IMR-90 (cell line): ENCODE results near the gene RLIM. TPM values are rescaled to one million over a fixed set of nuclear protein-coding genes. Genes with fewer than 3 reads are reported as not detected.

ENCODE experiments used
- ATAC-seq: fragments of 200-7000 bp; cut with Tn5 transposase; 2 replicates; pipeline ENCODE4 v1.9.1; 2020; ENCODE audit warnings: low read depth, mild to moderate bottlenecking, moderate library complexity
- BruUV-seq: library from RNA; stranded (reverse); fragments of 400-500 nt; replicated peaks from 2 replicates; lab custom pipeline; 2021; lab: Mats Ljungman, UMichigan
- CTCF ChIA-PET: fragments of 300-600 bp; formaldehyde crosslinking; extraction: SDS; loops from one replicate; lab custom pipeline; 2021; ENCODE audit warnings: antibody characterized with exemption; lab: Yijun Ruan, JAX
- POLR2A ChIA-PET: fragments of 300-600 bp; sonication (Branson Sonifier 250); formaldehyde crosslinking; loops from one replicate; lab custom pipeline; 2022; ENCODE audit warnings: antibody characterized with exemption; ENCODE audit not compliant: unreplicated experiment; lab: Charles Lee
- DNase-seq: peaks from one replicate; pipeline ENCODE4 v3.0.0; 2013
- H2AFZ ChIP-seq: replicated peaks from 2 replicates; pipeline ENCODE3; 2013; ENCODE audit warnings: low read length, mild to moderate bottlenecking; ENCODE audit not compliant: poor library complexity
- H2AK5ac ChIP-seq: 2 replicates; pipeline ENCODE4 v1.6.1; 2013; ENCODE audit warnings: low read depth, low read length, inconsistent platforms
- H2AK9ac ChIP-seq: replicated peaks from 2 replicates; pipeline ENCODE3; 2013; ENCODE audit warnings: mild to moderate bottlenecking, low read depth, low read length, moderate library complexity; ENCODE audit not compliant: poor library complexity
- H2BK120ac ChIP-seq: 2 replicates; pipeline ENCODE4 v1.6.1; 2013; ENCODE audit warnings: low read depth, low read length, inconsistent platforms
- H2BK15ac ChIP-seq: 3 replicates; pipeline ENCODE4 v1.6.1; 2013; ENCODE audit warnings: low read depth, low read length, inconsistent platforms
- H2BK20ac ChIP-seq: 2 replicates; pipeline ENCODE4 v1.6.1; 2013; ENCODE audit warnings: low read depth, mild to moderate bottlenecking, inconsistent platforms, low read length, moderate library complexity
- H2BK5ac ChIP-seq: 2 replicates; pipeline ENCODE4 v1.6.1; 2013; ENCODE audit warnings: mild to moderate bottlenecking, low read depth, low read length, inconsistent platforms; ENCODE audit not compliant: poor library complexity, severe bottlenecking
- H3K14ac ChIP-seq: replicated peaks from 2 replicates; pipeline ENCODE4 v1.6.1; 2013; ENCODE audit warnings: low read depth, low read length, inconsistent platforms
- H3K18ac ChIP-seq: 2 replicates; pipeline ENCODE4 v1.6.1; 2013; ENCODE audit warnings: low read depth, low read length, control low read depth
- H3K23ac ChIP-seq: 2 replicates; pipeline ENCODE4 v1.6.1; 2013; ENCODE audit warnings: low read depth, low read length, inconsistent platforms
- H3K27ac ChIP-seq: 2 replicates; pipeline ENCODE4 v1.5.1; 2013; ENCODE audit warnings: mild to moderate bottlenecking, control low read depth, low read length; ENCODE audit not compliant: insufficient read depth
- H3K27me3 ChIP-seq: 2 replicates; pipeline ENCODE4 v1.6.1; 2013; ENCODE audit warnings: low read length; ENCODE audit not compliant: control insufficient read depth, insufficient read depth
- H3K36me3 ChIP-seq: 2 replicates; pipeline ENCODE4 v1.6.1; 2013; ENCODE audit warnings: low read length, mixed read lengths; ENCODE audit not compliant: control insufficient read depth, insufficient read depth
- H3K4ac ChIP-seq: 2 replicates; pipeline ENCODE4 v1.6.1; 2013; ENCODE audit warnings: low read depth, low read length, inconsistent platforms
- H3K4me1 ChIP-seq: 2 replicates; pipeline ENCODE4 v1.6.1; 2013; ENCODE audit warnings: low read length, mixed read lengths; ENCODE audit not compliant: control insufficient read depth, insufficient read depth
- H3K4me2 ChIP-seq: 2 replicates; pipeline ENCODE4 v1.6.1; 2013; ENCODE audit warnings: low read depth, mild to moderate bottlenecking, control low read depth, low read length, moderate library complexity
- H3K4me3 ChIP-seq: 2 replicates; pipeline ENCODE4 v1.5.1; 2013; ENCODE audit warnings: low read depth, mild to moderate bottlenecking, control low read depth, low read length, moderate library complexity; ENCODE audit not compliant: insufficient read depth
- H3K56ac ChIP-seq: 2 replicates; pipeline ENCODE4 v1.6.1; 2013; ENCODE audit warnings: low read length, inconsistent platforms; ENCODE audit not compliant: insufficient read depth; ENCODE audit errors: extremely low read depth
- H3K79me1 ChIP-seq, 2 experiments: 2 replicates each; pipeline ENCODE4 v1.6.1; 2013; ENCODE audit warnings: low read length in 2 of 2, inconsistent platforms in 1 of 2, low read depth in 1 of 2
- H3K9ac ChIP-seq: 2 replicates; pipeline ENCODE4 v1.6.1; 2013; ENCODE audit warnings: low read depth, low read length, control low read depth
- H3K9me1 ChIP-seq: 2 replicates; pipeline ENCODE4 v1.6.1; 2013; ENCODE audit warnings: low read length, inconsistent platforms; ENCODE audit not compliant: insufficient read depth
- H3K9me3 ChIP-seq: 2 replicates; pipeline ENCODE4 v1.6.1; 2013; ENCODE audit warnings: low read length; ENCODE audit not compliant: control insufficient read depth, insufficient read depth
- H4K20me1 ChIP-seq: 2 replicates; pipeline ENCODE4 v1.6.1; 2013; ENCODE audit warnings: low read length, inconsistent platforms; ENCODE audit not compliant: insufficient read depth
- H4K5ac ChIP-seq: 2 replicates; pipeline ENCODE4 v1.6.1; 2013; ENCODE audit warnings: mild to moderate bottlenecking, low read depth, low read length, control low read depth
- H4K8ac ChIP-seq, 2 experiments: 2 replicates each; pipeline ENCODE4 v1.6.1; 2013; ENCODE audit warnings: low read depth in 2 of 2, low read length in 2 of 2, control low read depth in 1 of 2, inconsistent platforms in 1 of 2
- H4K91ac ChIP-seq: 2 replicates; pipeline ENCODE4 v1.6.1; 2013; ENCODE audit warnings: low read depth, low read length, inconsistent platforms; ENCODE audit not compliant: insufficient read depth
- BHLHE40 ChIP-seq: fragments of 150-350 bp; IDR thresholded peaks from 2 replicates; pipeline ENCODE4 v1.6.1; 2016; ENCODE audit warnings: mild to moderate bottlenecking, low read depth, low read length
- CEBPB ChIP-seq: IDR thresholded peaks from 2 replicates; pipeline ENCODE4 v1.6.1; 2012; ENCODE audit warnings: low read depth, low read length, improper control_type of control experiment
- CHD1 ChIP-seq: IDR thresholded peaks from 2 replicates; pipeline ENCODE4 v1.6.1; 2012; ENCODE audit warnings: low read depth, low read length, improper control_type of control experiment
- CTCF ChIP-seq: conservative IDR thresholded peaks from 2 replicates; pipeline ENCODE4 v1.5.1; 2012; ENCODE audit warnings: mild to moderate bottlenecking, low read depth, low read length, improper control_type of control experiment
- ELK1 ChIP-seq: fragments of 150-350 bp; IDR thresholded peaks from 2 replicates; pipeline ENCODE4 v1.6.1; 2016; ENCODE audit warnings: low read depth, mild to moderate bottlenecking, low read length, moderate library complexity, borderline replicate concordance
- FOS ChIP-seq: fragments of 150-350 bp; IDR thresholded peaks from 2 replicates; pipeline ENCODE4 v1.6.1; 2016; ENCODE audit warnings: low read depth, low read length
- MAFK ChIP-seq: IDR thresholded peaks from 2 replicates; pipeline ENCODE4 v1.6.1; 2012; ENCODE audit warnings: low read depth, low read length, improper control_type of control experiment
- MAZ ChIP-seq: IDR thresholded peaks from 2 replicates; pipeline ENCODE4 v1.6.1; 2012; ENCODE audit warnings: low read depth, mild to moderate bottlenecking, low read length, improper control_type of control experiment, moderate library complexity, borderline replicate concordance
- MXI1 ChIP-seq: IDR thresholded peaks from 2 replicates; pipeline ENCODE4 v1.6.1; 2012; ENCODE audit warnings: low read depth, mild to moderate bottlenecking, low read length, moderate library complexity, borderline replicate concordance
- NFE2L2 ChIP-seq: fragments of 150-350 bp; IDR thresholded peaks from 2 replicates; pipeline ENCODE4 v1.6.1; 2016; ENCODE audit warnings: low read depth, mild to moderate bottlenecking, low read length
- POLR2A ChIP-seq: IDR thresholded peaks from 2 replicates; pipeline ENCODE4 v1.6.1; 2012; ENCODE audit warnings: mild to moderate bottlenecking, low read depth, low read length
- RAD21 ChIP-seq: IDR thresholded peaks from 2 replicates; pipeline ENCODE4 v1.6.1; 2012; ENCODE audit warnings: low read length, improper control_type of control experiment
- RCOR1 ChIP-seq: IDR thresholded peaks from 2 replicates; pipeline ENCODE4 v1.6.1; 2012; ENCODE audit warnings: mild to moderate bottlenecking, low read length, improper control_type of control experiment; ENCODE audit not compliant: insufficient replicate concordance
- RFX5 ChIP-seq: IDR thresholded peaks from 2 replicates; pipeline ENCODE4 v1.8.0; 2012; ENCODE audit warnings: low read depth, mild to moderate bottlenecking, low read length, moderate library complexity
- SMC3 ChIP-seq: fragments of 150-350 bp; IDR thresholded peaks from 2 replicates; pipeline ENCODE4 v1.6.1; 2016; ENCODE audit warnings: low read depth, mild to moderate bottlenecking, antibody characterized with exemption, low read length, moderate library complexity
- USF2 ChIP-seq: fragments of 150-350 bp; IDR thresholded peaks from 2 replicates; pipeline ENCODE4 v1.6.1; 2017; ENCODE audit warnings: mild to moderate bottlenecking, antibody characterized with exemption, low read length, low read depth
- WGBS, 2 experiments: methylation state at CpG; one replicate each; pipeline versions ENCODE4 v1.1.5 to v1.1.7; 2013; ENCODE audit warnings: missing lambda C conversion rate in 2 of 2; ENCODE audit not compliant: insufficient read length in 1 of 2; ENCODE audit errors: extremely low coverage in 2 of 2; 5-methylcytosine and 5-hydroxymethylcytosine counted together
- dilution Hi-C: fragments of 300-500 bp; cut with HindIII; formaldehyde crosslinking; loops from one replicate; pipeline ENCODE4 v1.14.3; 2018; ENCODE audit warnings: low sequenced_read_pairs; ENCODE audit not compliant: unreplicated experiment
- in situ Hi-C: fragments of 300-500 bp; cut with MboI; formaldehyde crosslinking; loops from 3 replicates; pipeline ENCODE4 v1.14.3; 2019; ENCODE audit warnings: low sequenced_read_pairs, inconsistent platforms, mixed read lengths
- intact Hi-C: fragments of 100-400 bp; cut with micrococcal nuclease; formaldehyde crosslinking; loops from 2 replicates; pipeline ENCODE4 v1.10.0; 2022
- polyA plus RNA-seq, 3 experiments: library from polyadenylated mRNA; depleted of rRNA; stranded (reverse); fragments of >200 nt; gene quantifications; 2 replicates each; pipeline ENCODE4 v1.2.3, GENCODE V29; 2012; ENCODE audit warnings: low replicate concordance in 1 of 3
- total RNA-seq: library from RNA; depleted of rRNA; stranded (reverse); fragments of >200 nt; gene quantifications from 2 replicates; pipeline ENCODE4 v1.2.3, GENCODE V29; 2012

The RLIM gene
- total and polyA plus RNA-seq, 2 of the 4 experiments (the other 2 are of a cell fraction): 9.4 to 77.4 TPM

GRCh38 chrX:74546984-74547383, 67.4 kb downstream of the RLIM start:
- TF ChIP-seq RAD21 (no peak), FOS (no peak), NFE2L2 (no peak), CEBPB (no peak), MAZ (no peak), RCOR1 (no peak), MAFK (no peak), BHLHE40 (no peak), USF2 (no peak), ELK1 (no peak), POLR2A (no peak), CHD1 (no peak), CTCF (no peak), RFX5 (no peak), SMC3 (no peak), MXI1 (no peak)
- H3K9me1 ChIP-seq: no peaks in the 10 kb centered on the region
- no peak overlapping the region for H3K27ac ChIP-seq
- H3K4ac ChIP-seq: no peak overlapping the region
- no peak overlapping the region for H2BK5ac ChIP-seq
- H4K5ac ChIP-seq: no peak overlapping the region
- H3K4me3 ChIP-seq: no peak overlapping the region
- no peak overlapping the region for H3K14ac ChIP-seq
- ATAC-seq (no peak), DNase-seq (no peak)
- no peak overlapping the region for H3K56ac ChIP-seq
- ChIA-PET POLR2A (no interaction called here), CTCF (interaction anchor here (0.6 kb wide), 2 partner anchors 44 to 159 kb away, joined by 3 read pairs; no protein-coding TSS in a partner anchor)
- no TSS peak for BruUV-seq
- dilution Hi-C loops (no loop called here), intact Hi-C loops (no loop called here), in situ Hi-C loops (loop anchor here (5.0 kb wide), 1 partner anchor 160 kb away; no protein-coding TSS in a partner anchor)
- H3K4me1 ChIP-seq: no peaks in the 10 kb centered on the region
- H2BK20ac ChIP-seq: no peak overlapping the region
- no peaks in the 10 kb centered on the region for H4K20me1 ChIP-seq
- no peaks in the 10 kb centered on the region for H3K36me3 ChIP-seq
- no peaks in the 10 kb centered on the region for H3K79me1 ChIP-seq
- H2BK120ac ChIP-seq: no peak overlapping the region
- H2AFZ ChIP-seq: no peak overlapping the region
- H2AK9ac ChIP-seq: no peak overlapping the region
- H4K8ac ChIP-seq: no peak overlapping the region
- H3K9me3 ChIP-seq: no peaks in the 10 kb centered on the region
- WGBS, 2 experiments: no CpG with 5 or more reads among the region's 1 CpG
- H4K91ac ChIP-seq: no peak overlapping the region
- no peak overlapping the region for H3K23ac ChIP-seq
- no peak overlapping the region for H2AK5ac ChIP-seq
- no peak overlapping the region for H3K9ac ChIP-seq
- H2BK15ac ChIP-seq: no peak overlapping the region
- no peaks in the 10 kb centered on the region; the same call in 1 of the 2 replicates for H3K27me3 ChIP-seq
- no peak overlapping the region for H3K4me2 ChIP-seq
- no peak overlapping the region for H3K18ac ChIP-seq
